HG02885 (cell line): ENCODE results near the gene GCC2.
"Not testable (repeated sequence)": the region's sequence is repeated elsewhere in the genome, so short reads cannot be mapped to it uniquely, and the experiment has no call there.

Experiments
- ATAC-seq: cut with Tn5 transposase; IDR thresholded peaks from one replicate; pipeline ENCODE4 v1.9.1; 2021; ENCODE audit warnings: mild to moderate bottlenecking; ENCODE audit not compliant: unreplicated experiment, poor library complexity

GCC2 gene

GRCh38 chr2:108514478-108514877, 65.5 kb downstream of the GCC2 start:
- ATAC-seq: not testable (repeated sequence)

GRCh38 chr2:108524688-108525087, 75.7 kb downstream of the GCC2 start:
- not testable (repeated sequence) for ATAC-seq

GRCh38 chr2:108525258-108525657, 76.3 kb downstream of the GCC2 start:
- not testable (repeated sequence) for ATAC-seq

GRCh38 chr2:108531674-108532055, 82.7 kb downstream of the GCC2 start:
- no peak for ATAC-seq

- ATAC-seq: peak; percentile 83
Observed at GRCh38 chr2:108533832-108534583, 85.0 kb downstream of the GCC2 start, which contains the start of gene LIMS1. TSS of gene LIMS1 (plus strand) at chr2:108534470. CDS start at chr2:108534563, 93 bp downstream.

GRCh38 chr2:108534584-108535356, 85.8 kb downstream of the GCC2 start:
- ATAC-seq: peak; percentile 37

- no peak for ATAC-seq
Observed at GRCh38 chr2:108535357-108535631, 86.3 kb downstream of the GCC2 start.

- ATAC-seq: no peak
Observed at GRCh38 chr2:108536133-108536780, 87.3 kb downstream of the GCC2 start.

GRCh38 chr2:108536911-108537310, 87.9 kb downstream of the GCC2 start:
- no peak for ATAC-seq

GRCh38 chr2:108538000-108538625, 89.1 kb downstream of the GCC2 start:
- no peak for ATAC-seq

GRCh38 chr2:108541451-108541850, 92.4 kb downstream of the GCC2 start:
- ATAC-seq: no peak

GRCh38 chr2:108542071-108542470, 93.1 kb downstream of the GCC2 start:
- ATAC-seq: no peak

GRCh38 chr2:108547606-108548005, 98.6 kb downstream of the GCC2 start:
- ATAC-seq: no peak

GRCh38 chr2:108548208-108549003, 99.4 kb downstream of the GCC2 start:
- ATAC-seq: no peak

GRCh38 chr2:108552566-108552965, 103.6 kb downstream of the GCC2 start:
- ATAC-seq: no peak

- ATAC-seq: no peak
Observed at GRCh38 chr2:108553209-108553919, 104.4 kb downstream of the GCC2 start.

- no peak for ATAC-seq
Observed at GRCh38 chr2:108554528-108554927, 105.5 kb downstream of the GCC2 start.

- ATAC-seq: no peak
Observed at GRCh38 chr2:108555572-108555971, 106.6 kb downstream of the GCC2 start.

GRCh38 chr2:108556581-108556980, 107.6 kb downstream of the GCC2 start:
- ATAC-seq: not testable (repeated sequence)
